Astrocyte (in vitro differentiated cells and primary cell): ENCODE results near the gene DCANP1. TPM values are rescaled to one million over a fixed set of nuclear protein-coding genes. Genes with fewer than 3 reads are reported as not detected.

ENCODE experiments used
- DNase-seq: peaks from one replicate; pipeline ENCODE4 v3.0.0-alpha.2; 2010; ENCODE audit warnings: low read depth
- FAIRE-seq: peaks from 2 replicates; lab custom pipeline; 2011; peaks lifted over from hg19 to GRCh38; lab: Jason Lieb, UNC
- H2AFZ ChIP-seq: 2 replicates; pipeline ENCODE4 v1.6.0; 2012; ENCODE audit warnings: low read depth, low read length, inconsistent platforms
- H3K27ac ChIP-seq: 2 replicates; pipeline ENCODE4 v1.5.1; 2011; ENCODE audit warnings: low read depth, low read length, inconsistent platforms
- H3K27me3 ChIP-seq: 2 replicates; pipeline ENCODE4 v1.6.0; 2011; ENCODE audit warnings: low read length, inconsistent platforms; ENCODE audit not compliant: insufficient read depth
- H3K36me3 ChIP-seq: 2 replicates; pipeline ENCODE4 v1.5.1; 2011; ENCODE audit warnings: low read length, inconsistent platforms; ENCODE audit not compliant: insufficient read depth
- H3K4me1 ChIP-seq: 2 replicates; pipeline ENCODE4 v1.5.1; 2011; ENCODE audit warnings: low read length, inconsistent platforms; ENCODE audit not compliant: insufficient read depth
- H3K4me2 ChIP-seq: 2 replicates; pipeline ENCODE4 v1.6.0; 2012; ENCODE audit warnings: low read length, inconsistent platforms
- H3K4me3 ChIP-seq: 2 replicates; pipeline ENCODE4 v1.5.1; 2011; ENCODE audit warnings: low read depth, mild to moderate bottlenecking, low read length, inconsistent platforms; ENCODE audit not compliant: insufficient read depth
- H3K79me2 ChIP-seq: 2 replicates; pipeline ENCODE4 v1.6.0; 2012; ENCODE audit warnings: mild to moderate bottlenecking, low read length, inconsistent platforms; ENCODE audit not compliant: insufficient read depth
- H3K9ac ChIP-seq: 2 replicates; pipeline ENCODE4 v1.6.0; 2012; ENCODE audit warnings: mild to moderate bottlenecking, low read length, inconsistent platforms
- H3K9me3 ChIP-seq: 2 replicates; pipeline ENCODE4 v1.5.1; 2012; ENCODE audit warnings: low read depth, mild to moderate bottlenecking, low read length, inconsistent platforms; ENCODE audit not compliant: insufficient read depth
- H4K20me1 ChIP-seq: 2 replicates; pipeline ENCODE4 v1.6.0; 2012; ENCODE audit warnings: low read length, inconsistent platforms; ENCODE audit not compliant: insufficient read depth
- H3K27ac Mint-ChIP-seq: one replicate; pipeline ENCODE4 v1.8.0; 2021; ENCODE audit warnings: mild to moderate bottlenecking, mixed read lengths; ENCODE audit not compliant: unreplicated experiment
- H3K27me3 Mint-ChIP-seq: one replicate; pipeline ENCODE4 v1.8.0; 2021; ENCODE audit warnings: low read depth, mixed read lengths; ENCODE audit not compliant: unreplicated experiment
- H3K36me3 Mint-ChIP-seq: one replicate; pipeline ENCODE4 v1.8.0; 2021; ENCODE audit warnings: low read depth, mixed read lengths; ENCODE audit not compliant: unreplicated experiment
- H3K4me1 Mint-ChIP-seq: one replicate; pipeline ENCODE4 v1.8.0; 2021; ENCODE audit warnings: low read depth, mixed read lengths; ENCODE audit not compliant: unreplicated experiment
- H3K4me3 Mint-ChIP-seq: one replicate; pipeline ENCODE4 v1.8.0; 2021; ENCODE audit warnings: mild to moderate bottlenecking, moderate library complexity, mixed read lengths; ENCODE audit not compliant: unreplicated experiment
- H3K9me3 Mint-ChIP-seq: one replicate; pipeline ENCODE4 v1.8.0; 2021; ENCODE audit warnings: mild to moderate bottlenecking, mixed read lengths; ENCODE audit not compliant: unreplicated experiment
- EZH2 ChIP-seq: IDR thresholded peaks from 2 replicates; pipeline ENCODE4 v1.6.1; 2012; ENCODE audit warnings: mild to moderate bottlenecking, low read length, inconsistent platforms; ENCODE audit not compliant: insufficient read depth
- total RNA-seq: library from RNA; stranded (reverse); gene quantifications from 2 replicates; pipeline ENCODE4 v1.2.1, GENCODE V29; 2021
- TF ChIP-seq, protein P1 (sequence below): IDR thresholded peaks from 2 replicates; pipeline ENCODE4 v1.5.1; 2011; ENCODE audit warnings: low read depth, mild to moderate bottlenecking, inconsistent platforms, low read length, moderate library complexity; ENCODE audit not compliant: insufficient read depth

DCANP1 gene
- total RNA-seq, 1 donor from 2014 or later = not detected

DNA sequence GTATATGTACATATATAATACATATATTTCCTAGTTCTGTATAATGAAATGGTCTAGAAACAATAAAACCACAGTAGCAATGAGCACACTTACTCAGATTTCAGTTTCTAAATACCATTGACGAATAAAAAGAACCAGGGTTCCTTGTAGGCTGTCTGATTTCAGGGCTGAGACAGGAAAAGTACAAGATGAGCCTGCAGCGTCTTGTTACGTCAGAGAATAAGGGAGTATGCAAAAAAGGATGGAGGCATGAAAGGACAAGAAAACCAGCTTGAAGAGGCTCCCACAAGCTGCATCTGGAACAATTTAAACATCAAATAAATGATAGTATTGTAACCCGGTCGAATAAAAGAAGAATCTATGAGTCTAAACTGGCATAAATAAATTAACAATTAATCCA lies 22.8 kb upstream of the DCANP1 start:
- no peak overlapping the region for H3K27ac ChIP-seq
- TF ChIP-seq EZH2 = no peak
- TF ChIP-seq, protein P1, sequence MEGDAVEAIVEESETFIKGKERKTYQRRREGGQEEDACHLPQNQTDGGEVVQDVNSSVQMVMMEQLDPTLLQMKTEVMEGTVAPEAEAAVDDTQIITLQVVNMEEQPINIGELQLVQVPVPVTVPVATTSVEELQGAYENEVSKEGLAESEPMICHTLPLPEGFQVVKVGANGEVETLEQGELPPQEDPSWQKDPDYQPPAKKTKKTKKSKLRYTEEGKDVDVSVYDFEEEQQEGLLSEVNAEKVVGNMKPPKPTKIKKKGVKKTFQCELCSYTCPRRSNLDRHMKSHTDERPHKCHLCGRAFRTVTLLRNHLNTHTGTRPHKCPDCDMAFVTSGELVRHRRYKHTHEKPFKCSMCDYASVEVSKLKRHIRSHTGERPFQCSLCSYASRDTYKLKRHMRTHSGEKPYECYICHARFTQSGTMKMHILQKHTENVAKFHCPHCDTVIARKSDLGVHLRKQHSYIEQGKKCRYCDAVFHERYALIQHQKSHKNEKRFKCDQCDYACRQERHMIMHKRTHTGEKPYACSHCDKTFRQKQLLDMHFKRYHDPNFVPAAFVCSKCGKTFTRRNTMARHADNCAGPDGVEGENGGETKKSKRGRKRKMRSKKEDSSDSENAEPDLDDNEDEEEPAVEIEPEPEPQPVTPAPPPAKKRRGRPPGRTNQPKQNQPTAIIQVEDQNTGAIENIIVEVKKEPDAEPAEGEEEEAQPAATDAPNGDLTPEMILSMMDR = no peak
- no peak overlapping the region for H3K4me2 ChIP-seq
- H2AFZ ChIP-seq = no peak overlapping the region
- Mint-ChIP-seq H3K36me3 (no peaks in the 10 kb centered on the region), H3K27me3 (peaks cover 91% of the 10 kb centered on the region), H3K4me1 (peaks cover 5% of the 10 kb centered on the region), H3K27ac (no peak overlapping the region), H3K9me3 (no peaks in the 10 kb centered on the region), H3K4me3 (no peak overlapping the region)
- H3K4me3 ChIP-seq = no peak overlapping the region
- no peak overlapping the region for H3K9ac ChIP-seq
- H3K27me3 ChIP-seq = peaks cover 65% of the 10 kb centered on the region
- no peaks in the 10 kb centered on the region for H3K4me1 ChIP-seq
- H3K9me3 ChIP-seq = no peaks in the 10 kb centered on the region
- DNase-seq (no peak), FAIRE-seq (no peak)
- H4K20me1 ChIP-seq = no peaks in the 10 kb centered on the region
- no peaks in the 10 kb centered on the region for H3K79me2 ChIP-seq
- no peaks in the 10 kb centered on the region for H3K36me3 ChIP-seq

DNA sequence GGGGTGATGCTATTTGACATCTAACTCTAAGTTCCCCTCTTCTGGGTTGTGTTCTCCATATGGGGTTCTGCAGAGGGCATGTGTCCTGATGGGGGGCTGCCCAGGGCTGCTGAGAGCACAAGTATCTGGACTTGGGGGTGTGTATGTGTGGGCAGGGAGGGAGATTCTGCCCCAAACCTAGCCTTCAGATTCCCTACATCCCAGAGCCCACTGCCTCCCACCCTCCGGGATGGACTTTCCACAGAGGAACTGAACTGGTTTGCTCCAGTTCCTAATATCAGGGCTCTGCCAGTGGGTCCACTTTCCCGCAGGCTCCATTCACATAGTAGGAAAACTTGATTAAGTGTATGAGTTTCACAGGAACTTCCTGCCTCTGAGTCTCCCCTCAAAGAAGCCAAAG lies 21.4 kb upstream of the DCANP1 start:
- Mint-ChIP-seq H3K27me3 (peaks cover 92% of the 10 kb centered on the region), H3K4me3 (no peak overlapping the region)
- no peak for FAIRE-seq

DNA sequence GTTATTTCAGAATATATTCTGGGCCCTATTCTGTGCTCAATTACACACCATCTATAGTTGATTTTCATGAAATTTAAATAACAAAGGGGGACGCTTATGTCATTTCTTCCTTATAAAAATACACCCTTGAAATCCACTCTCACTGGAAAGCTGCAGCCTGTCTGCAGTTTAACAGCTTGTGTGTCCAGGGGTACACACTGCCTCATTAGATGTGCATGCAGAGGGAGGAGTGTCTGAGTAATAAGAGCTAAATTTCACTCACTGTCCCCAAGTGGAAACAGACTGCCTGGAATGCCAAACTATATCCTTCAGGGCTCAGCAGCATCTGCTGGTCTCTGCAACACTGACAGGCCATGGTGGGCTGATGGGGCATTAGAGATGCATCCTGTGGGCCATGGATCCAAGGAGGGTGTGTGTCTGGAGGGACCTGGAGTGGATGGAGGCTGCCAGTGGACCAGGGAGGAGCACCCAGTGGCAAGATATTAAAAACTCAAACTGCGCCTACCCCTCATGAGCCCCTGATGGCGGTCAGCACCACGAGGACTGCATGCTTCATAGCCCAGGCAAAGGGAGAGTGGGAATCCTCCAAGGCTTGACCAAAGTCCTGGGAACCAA lies 20.8 kb upstream of the DCANP1 start:
- Histone ChIP-seq H4K20me1 (no peaks in the 10 kb centered on the region), H3K36me3 (no peaks in the 10 kb centered on the region), H2AFZ (no peak overlapping the region), H3K27ac (no peak overlapping the region), H3K79me2 (no peaks in the 10 kb centered on the region), H3K9ac (no peak overlapping the region), H3K9me3 (no peaks in the 10 kb centered on the region), H3K4me2 (no peak overlapping the region), H3K27me3 (peaks cover 68% of the 10 kb centered on the region), H3K4me3 (no peak overlapping the region), H3K4me1 (no peaks in the 10 kb centered on the region)
- TF ChIP-seq, protein P1 = no peak
- no peak for TF ChIP-seq EZH2
- H3K27ac Mint-ChIP-seq = no peak overlapping the region
- no peak overlapping the region for H3K4me3 Mint-ChIP-seq
- DNase-seq = no peak
- H3K27me3 Mint-ChIP-seq = peaks cover 92% of the 10 kb centered on the region
- peaks cover 5% of the 10 kb centered on the region for H3K4me1 Mint-ChIP-seq
- no peak for FAIRE-seq
- H3K36me3 Mint-ChIP-seq = no peaks in the 10 kb centered on the region
- no peaks in the 10 kb centered on the region for H3K9me3 Mint-ChIP-seq

More for the DNA sequence above, 21.4 kb upstream of the DCANP1 start:
- H3K27ac Mint-ChIP-seq = no peak overlapping the region
- H3K4me3 ChIP-seq = no peak overlapping the region
- H3K9ac ChIP-seq = no peak overlapping the region
- H3K4me2 ChIP-seq = no peak overlapping the region
- H3K9me3 Mint-ChIP-seq = no peaks in the 10 kb centered on the region
- no peak overlapping the region for H2AFZ ChIP-seq
- H3K4me1 ChIP-seq = no peaks in the 10 kb centered on the region
- H3K4me1 Mint-ChIP-seq = peaks cover 5% of the 10 kb centered on the region
- H3K9me3 ChIP-seq = no peaks in the 10 kb centered on the region
- H3K27ac ChIP-seq = no peak overlapping the region
- no peak for DNase-seq
- no peaks in the 10 kb centered on the region for H3K36me3 ChIP-seq
- H3K27me3 ChIP-seq = peaks cover 68% of the 10 kb centered on the region
- H4K20me1 ChIP-seq = no peaks in the 10 kb centered on the region
- no peaks in the 10 kb centered on the region for H3K79me2 ChIP-seq
- H3K36me3 Mint-ChIP-seq = no peaks in the 10 kb centered on the region
- TF ChIP-seq, protein P1 = no peak
- TF ChIP-seq EZH2 = no peak
